Mesothelial cell of epicardium (in vitro differentiated cells): ENCODE measurements around the gene EVX1. TPM values are rescaled to one million over a fixed set of nuclear protein-coding genes. Genes with fewer than 3 reads are reported as not detected.

Experiments
- DNase-seq, 2 experiments: peaks; one replicate each; pipeline ENCODE4 v3.0.0; 2021; ENCODE audit warnings: low spot score in 2 of 2; ENCODE audit not compliant: unreplicated experiment in 2 of 2
- H3K27ac Mint-ChIP-seq: 2 replicates; pipeline ENCODE4 v1.8.0; 2021; ENCODE audit warnings: mixed read lengths
- H3K27me3 Mint-ChIP-seq: 2 replicates; pipeline ENCODE4 v1.8.0; 2021; ENCODE audit warnings: low read depth, mixed read lengths
- H3K36me3 Mint-ChIP-seq: 2 replicates; pipeline ENCODE4 v1.8.0; 2021; ENCODE audit warnings: mixed read lengths
- H3K4me1 Mint-ChIP-seq: 2 replicates; pipeline ENCODE4 v1.8.0; 2021; ENCODE audit warnings: mixed read lengths
- H3K4me3 Mint-ChIP-seq: 2 replicates; pipeline ENCODE4 v1.8.0; 2021; ENCODE audit warnings: mild to moderate bottlenecking, moderate library complexity, mixed read lengths
- H3K9me3 Mint-ChIP-seq: 2 replicates; pipeline ENCODE4 v1.8.0; 2021; ENCODE audit warnings: mixed read lengths
- CTCF ChIP-seq: fragments of 200-600 bp; sonication (generic); IDR thresholded peaks from one replicate; pipeline ENCODE4 v1.5.0; 2021; ENCODE audit warnings: antibody characterized with exemption; ENCODE audit not compliant: unreplicated experiment
- total RNA-seq: library from RNA; stranded (reverse); gene quantifications from 3 replicates; pipeline ENCODE4 v1.2.1, GENCODE V29; 2021

The EVX1 gene
- total RNA-seq, 1 donor from 2014 or later, result 1.4 TPM

- peak overlapping the region; percentile 11 for H3K27ac Mint-ChIP-seq
- no peak for DNase-seq
- H3K27me3 Mint-ChIP-seq, result peaks cover 89% of the 10 kb centered on the region
- no peaks in the 10 kb centered on the region for H3K9me3 Mint-ChIP-seq
- no peaks in the 10 kb centered on the region for H3K36me3 Mint-ChIP-seq
- peaks cover 28% of the 10 kb centered on the region for H3K4me1 Mint-ChIP-seq
- peak overlapping the region; percentile 81 for H3K4me3 Mint-ChIP-seq
- no peak for TF ChIP-seq CTCF
These were observed 45.2 kb upstream of the EVX1 start for GRCh38 chr7:27197137-27198042.

- Mint-ChIP-seq H3K4me1 (peaks cover 24% of the 10 kb centered on the region), H3K27me3 (peaks cover 90% of the 10 kb centered on the region), H3K4me3 (peak overlapping the region; percentile 81), H3K9me3 (no peaks in the 10 kb centered on the region), H3K27ac (peak overlapping the region; percentile 11), H3K36me3 (no peaks in the 10 kb centered on the region)
- TF ChIP-seq CTCF, result no peak
- DNase-seq, result peak in 1 of 2 experiments; percentile 40
These were observed 44.3 kb upstream of the EVX1 start for GRCh38 chr7:27198138-27198841.

GRCh38 chr7:27198871-27199801 lies 43.5 kb upstream of the EVX1 start:
- TF ChIP-seq CTCF, result no peak
- peak overlapping the region; percentile 81 for H3K4me3 Mint-ChIP-seq
- peak in 1 of 2 experiments; percentile 51 for DNase-seq
- peak overlapping the region; percentile 79 for H3K27ac Mint-ChIP-seq
- H3K9me3 Mint-ChIP-seq, result no peaks in the 10 kb centered on the region
- H3K27me3 Mint-ChIP-seq, result peaks cover 90% of the 10 kb centered on the region
- peaks cover 20% of the 10 kb centered on the region for H3K4me1 Mint-ChIP-seq
- no peaks in the 10 kb centered on the region for H3K36me3 Mint-ChIP-seq

GRCh38 chr7:27199849-27200760 lies 42.5 kb upstream of the EVX1 start, which contains the start of gene HOXA13:
HOXA13 (minus strand) TSS chr7:27200091; CDS start chr7:27200077, 14 bp downstream.
- peak within 1 kb of the TSS; percentile 84 for H3K4me3 Mint-ChIP-seq
- peaks cover 90% of the 10 kb centered on the region for H3K27me3 Mint-ChIP-seq
- peaks cover 23% of the 10 kb centered on the region for H3K4me1 Mint-ChIP-seq
- no peaks in the 10 kb centered on the region for H3K9me3 Mint-ChIP-seq
- DNase-seq, result peak in 1 of 2 experiments; percentile 72
- peak within 1 kb of the TSS; percentile 86 for H3K27ac Mint-ChIP-seq
- TF ChIP-seq CTCF, result no peak
- H3K36me3 Mint-ChIP-seq, result no peaks in the 10 kb centered on the region
